K562 (cell line): Measurements from ENCODE around the gene DYRK1A. TPM values are rescaled to one million over a fixed set of nuclear protein-coding genes. Genes with fewer than 3 reads are reported as not detected.
A peak's percentile ranks its signal among the peaks of the same experiment; 100 is the strongest.
"Not testable (repeated sequence)": the region's sequence is repeated elsewhere in the genome, so short reads cannot be mapped to it uniquely, and the experiment has no call there.

Source experiments
- ATAC-seq: fragments of 200-7000 bp; cut with Tn5 transposase; 3 replicates; pipeline ENCODE4 v1.9.1; 2020; ENCODE audit warnings: moderate library complexity
- BruUV-seq: library from RNA; stranded (reverse); fragments of 400-500 nt; replicated peaks from 2 replicates; lab custom pipeline; 2021; lab: Mats Ljungman, UMichigan
- CTCF ChIA-PET: fragments of 300-600 bp; formaldehyde crosslinking; extraction: SDS; loops from one replicate; lab custom pipeline; 2021; ENCODE audit warnings: low intra/inter-chr PET ratio; lab: Yijun Ruan, JAX
- POLR2A ChIA-PET: fragments of 300-600, 350-650 bp; sonication (Branson Sonifier 250); formaldehyde crosslinking; extraction: SDS; loops from one replicate; lab custom pipeline; 2021; ENCODE audit warnings: antibody characterized with exemption, inconsistent platforms; lab: Yijun Ruan, JAX
- DNase-seq, 4 experiments: peaks; one replicate each; pipeline versions ENCODE4 v3.0.0 to v3.0.0-alpha.2; 2011 to 2018; ENCODE audit warnings: low spot score in 3 of 4, mixed read lengths in 3 of 4; ENCODE audit errors: extremely low read depth in 1 of 4
- FAIRE-seq: peaks from 2 replicates; lab custom pipeline; 2011; peaks lifted over from hg19 to GRCh38; lab: Jason Lieb, UNC
- H2AFZ ChIP-seq: 2 replicates; pipeline ENCODE4 v1.6.0; 2011; ENCODE audit warnings: low read depth, low read length, control low read depth, inconsistent platforms
- H3K27ac ChIP-seq: fragments of 200-600 bp; 3 replicates; pipeline ENCODE4 v1.8.0; 2011; ENCODE audit warnings: low read depth, mild to moderate bottlenecking, control low read depth, inconsistent platforms, low read length, moderate library complexity, mixed read lengths; ENCODE audit errors: extremely low read depth
- H3K27me3 ChIP-seq, 2 experiments: fragments of 300-600 bp in 1 of 2; 2 replicates in 1 of 2; 3 replicates in 1 of 2; pipeline versions ENCODE4 v1.6.0 to v1.8.0; 2011; ENCODE audit warnings: inconsistent platforms in 2 of 2, low read length in 2 of 2, mild to moderate bottlenecking in 1 of 2, mixed read lengths in 1 of 2, moderate library complexity in 1 of 2; ENCODE audit not compliant: control insufficient read depth in 2 of 2, insufficient read depth in 2 of 2
- H3K36me3 ChIP-seq: fragments of 300-600 bp; 3 replicates; pipeline ENCODE4 v1.8.0; 2011; ENCODE audit warnings: mild to moderate bottlenecking, low read length, inconsistent platforms; ENCODE audit not compliant: control insufficient read depth, insufficient read depth
- H3K4me1 ChIP-seq, 2 experiments: fragments of 200-600 bp in 1 of 2; replicated peaks in 1 of 2; 2 replicates in 1 of 2; 3 replicates in 1 of 2; pipeline versions ENCODE4 v1.5.1 to v1.8.0; 2011; ENCODE audit warnings: inconsistent platforms in 2 of 2, low read length in 2 of 2, mild to moderate bottlenecking in 1 of 2, mixed read lengths in 1 of 2, moderate library complexity in 1 of 2; ENCODE audit not compliant: control insufficient read depth in 2 of 2, insufficient read depth in 2 of 2
- H3K4me2 ChIP-seq: 2 replicates; pipeline ENCODE4 v1.6.1; 2011; ENCODE audit warnings: low read length, control low read depth, inconsistent platforms, mixed read lengths; ENCODE audit not compliant: insufficient read depth
- H3K4me3 ChIP-seq: fragments of 200-600 bp; sonication (generic), shearing (Covaris generic); 2 replicates; pipeline ENCODE4 v1.5.1; 2016; ENCODE audit warnings: control low read depth, inconsistent platforms
- H3K79me2 ChIP-seq: fragments of 200-600 bp; 3 replicates; pipeline ENCODE4 v1.8.0; 2011; ENCODE audit warnings: low read length, inconsistent platforms; ENCODE audit not compliant: control insufficient read depth, insufficient read depth
- H3K9ac ChIP-seq, 2 experiments: 2 replicates each; pipeline versions ENCODE4 v1.6.0 to v1.6.1; 2011; ENCODE audit warnings: low read depth in 2 of 2, low read length in 2 of 2, control low read depth in 1 of 2, inconsistent platforms in 1 of 2, mild to moderate bottlenecking in 1 of 2, mixed read lengths in 1 of 2; ENCODE audit not compliant: insufficient read depth in 1 of 2
- H3K9me1 ChIP-seq: one replicate; pipeline ENCODE4 v1.6.0; 2011; ENCODE audit warnings: inconsistent platforms, mild to moderate bottlenecking, low read length, moderate library complexity; ENCODE audit not compliant: control insufficient read depth, insufficient read depth
- H3K9me3 ChIP-seq: replicated peaks from 2 replicates; pipeline ENCODE4 v1.5.1; 2011; ENCODE audit warnings: low read depth, low read length, inconsistent platforms; ENCODE audit not compliant: control insufficient read depth, insufficient read depth
- H4K20me1 ChIP-seq: replicated peaks from 2 replicates; pipeline ENCODE4 v1.6.1; 2011; ENCODE audit warnings: low read length, inconsistent platforms, mixed read lengths; ENCODE audit not compliant: control insufficient read depth, insufficient read depth
- C11orf30 ChIP-seq: fragments of 450-650 bp; IDR thresholded peaks from 2 replicates; pipeline ENCODE4 v1.6.1; 2016; ENCODE audit warnings: low read depth, mild to moderate bottlenecking
- GATAD2A ChIP-seq: fragments of 450-650 bp; IDR thresholded peaks from 2 replicates; pipeline ENCODE4 v1.6.1; 2017
- GATAD2B ChIP-seq: fragments of 450-650 bp; IDR thresholded peaks from 2 replicates; pipeline ENCODE4 v1.6.1; 2017; ENCODE audit warnings: mild to moderate bottlenecking, borderline replicate concordance
- MAFF ChIP-seq: IDR thresholded peaks from 2 replicates; pipeline ENCODE4 v1.6.1; 2012; ENCODE audit warnings: low read length, improper control_type of control experiment
- MAFG ChIP-seq: fragments of 450-650 bp; conservative IDR thresholded peaks from 2 replicates; pipeline ENCODE4 v1.6.1; 2016; ENCODE audit warnings: missing genetic modification characterization, missing compliant biosample characterization
- RBM22 ChIP-seq: fragments of 200-400 bp; formaldehyde crosslinking; IDR thresholded peaks from 2 replicates; pipeline ENCODE4 v1.6.1; 2018; ENCODE audit warnings: low read length, low read depth; ENCODE audit not compliant: poor library complexity, severe bottlenecking
- ZNF316 ChIP-seq: fragments of 450-650 bp; IDR thresholded peaks from 2 replicates; pipeline ENCODE4 v1.6.1; 2016
- WGBS: fragments of 100-300 bp; shearing (Covaris generic); methylation state at CpG from one replicate; pipeline ENCODE4 v1.1.6; 2016; ENCODE audit warnings: low coverage, mixed read lengths; ENCODE audit not compliant: insufficient coverage; ENCODE audit errors: missing lambda C conversion rate; 5-methylcytosine and 5-hydroxymethylcytosine counted together
- in situ Hi-C: fragments of 300-500 bp; cut with MboI; formaldehyde crosslinking; loops from 4 replicates; pipeline ENCODE4 v1.15.0; 2018; ENCODE audit warnings: inconsistent platforms, mixed read lengths
- intact Hi-C: fragments of 100-400 bp; cut with micrococcal nuclease; formaldehyde crosslinking; loops from 2 replicates; pipeline ENCODE4 v1.14.2; 2022
- polyA plus RNA-seq, 8 experiments: library from polyadenylated mRNA; depleted of rRNA in 4 of 8; stranded (reverse) in 5 of 8; unstranded in 3 of 8; fragments of >200 nt; fragmentation: Nextera tagmentation in 2 of 8; fragmentation: Illumina TruSeq in 1 of 8; extraction: Ambion mirVana in 2 of 8; extraction: Trizol in 1 of 8; gene quantifications; 2 replicates each; pipeline versions ENCODE4 v1.2.1 to v1.2.3, GENCODE V29; 2011 to 2014; ENCODE audit warnings: inconsistent platforms in 1 of 8, missing spikeins in 1 of 8
- total RNA-seq, 7 experiments: library from RNA; depleted of rRNA in 6 of 7; stranded (reverse); fragments of >200 nt in 6 of 7; fragmentation: Illumina TruSeq in 2 of 7; extraction: Trizol in 2 of 7; gene quantifications; 2 replicates each; pipeline versions ENCODE4 v1.2.1 to v1.2.3, GENCODE V29; 2011 to 2021; ENCODE audit warnings: low replicate concordance in 1 of 7
- TF ChIP-seq, protein P1 (sequence below): sonication (generic); formaldehyde crosslinking; IDR thresholded peaks from 2 replicates; pipeline ENCODE4 v1.8.1; 2023; ENCODE audit warnings: mild to moderate bottlenecking, missing genetic modification reagents

Gene DYRK1A
- total and polyA plus RNA-seq, 9 of the 15 experiments (the other 6 are each of a cell fraction or from before 2014, with no cell fraction given): 3.7 to 64.8 (median 42.3) TPM

DNA sequence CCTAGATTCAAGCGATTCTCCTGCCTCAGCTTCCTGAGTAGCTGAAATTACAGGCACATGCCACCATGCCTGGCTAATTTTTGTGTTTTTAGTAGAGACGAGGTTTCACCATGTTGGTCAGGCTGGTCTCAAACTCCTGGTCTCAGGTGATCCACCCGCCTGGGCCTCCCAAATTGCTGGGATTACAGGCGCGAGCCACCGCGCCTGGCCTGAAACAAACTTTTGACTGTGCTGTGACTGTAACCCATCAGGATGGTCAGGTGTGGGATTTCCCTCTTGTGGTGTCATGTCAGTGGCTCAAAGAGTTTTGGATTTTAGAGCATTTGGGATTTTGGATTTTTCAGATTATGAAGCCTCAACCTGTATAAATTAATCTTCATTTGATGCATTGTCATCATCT is 38.4 kb upstream of the DYRK1A start:
- H2AFZ ChIP-seq, H3K36me3 ChIP-seq, H3K4me3 ChIP-seq, DNase-seq, H3K4me1 ChIP-seq, H3K9ac ChIP-seq, H3K4me2 ChIP-seq, H3K79me2 ChIP-seq, H3K9me1 ChIP-seq, H3K27ac ChIP-seq, intact Hi-C loops, in situ Hi-C loops, ATAC-seq, H3K9me3 ChIP-seq, H4K20me1 ChIP-seq, H3K27me3 ChIP-seq, BruUV-seq, CTCF ChIA-PET: not testable (repeated sequence)
- FAIRE-seq: peak; percentile 49
- WGBS: 86% methylated on average over 7 of the region's 7 CpGs
- POLR2A ChIA-PET: interaction anchor here (0.6 kb wide), 1 partner anchor 28 kb away, joined by 5 read pairs; no protein-coding TSS in a partner anchor
- TF ChIP-seq, protein P1, sequence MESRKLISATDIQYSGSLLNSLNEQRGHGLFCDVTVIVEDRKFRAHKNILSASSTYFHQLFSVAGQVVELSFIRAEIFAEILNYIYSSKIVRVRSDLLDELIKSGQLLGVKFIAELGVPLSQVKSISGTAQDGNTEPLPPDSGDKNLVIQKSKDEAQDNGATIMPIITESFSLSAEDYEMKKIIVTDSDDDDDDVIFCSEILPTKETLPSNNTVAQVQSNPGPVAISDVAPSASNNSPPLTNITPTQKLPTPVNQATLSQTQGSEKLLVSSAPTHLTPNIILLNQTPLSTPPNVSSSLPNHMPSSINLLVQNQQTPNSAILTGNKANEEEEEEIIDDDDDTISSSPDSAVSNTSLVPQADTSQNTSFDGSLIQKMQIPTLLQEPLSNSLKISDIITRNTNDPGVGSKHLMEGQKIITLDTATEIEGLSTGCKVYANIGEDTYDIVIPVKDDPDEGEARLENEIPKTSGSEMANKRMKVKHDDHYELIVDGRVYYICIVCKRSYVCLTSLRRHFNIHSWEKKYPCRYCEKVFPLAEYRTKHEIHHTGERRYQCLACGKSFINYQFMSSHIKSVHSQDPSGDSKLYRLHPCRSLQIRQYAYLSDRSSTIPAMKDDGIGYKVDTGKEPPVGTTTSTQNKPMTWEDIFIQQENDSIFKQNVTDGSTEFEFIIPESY (CRISPR knock-in tag): peak; percentile 66; the same call in 1 of the 2 replicates

DNA sequence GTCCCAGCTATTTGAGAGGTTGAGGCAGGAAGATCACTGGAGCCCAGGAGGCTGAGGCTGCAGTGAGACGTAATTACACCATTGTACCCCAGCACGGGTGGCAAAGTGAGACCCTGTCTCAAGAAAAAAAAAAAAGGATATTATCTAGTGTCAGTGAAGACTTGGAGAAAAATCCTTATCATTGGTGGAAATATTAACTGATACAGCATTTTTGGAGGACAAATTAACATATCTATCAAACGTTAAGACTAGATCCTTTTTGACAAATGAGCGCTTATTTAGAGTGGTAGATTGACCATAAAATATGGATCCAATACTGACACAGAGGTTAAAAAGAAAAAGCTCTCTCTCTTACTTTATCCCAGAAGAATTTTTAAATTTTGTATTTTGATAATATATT is 35.2 kb upstream of the DYRK1A start:
- no TSS peak for BruUV-seq

More for the DNA sequence above, 35.2 kb upstream of the DYRK1A start:
- in situ Hi-C loops (no loop called here), intact Hi-C loops (no loop called here)
- peaks cover 0 to 3% of the 10 kb centered on the region in 2 experiments; a peak in 2 of 5 replicates for H3K4me1 ChIP-seq
- no peaks in the 10 kb centered on the region for H3K36me3 ChIP-seq
- CTCF ChIA-PET: no interaction called here
- H2AFZ ChIP-seq: 0 out of 2 replicates have a peak overlapping the region, but pooled peaks have one; percentile 25
- 67% methylated on average over 4 of the region's 4 CpGs for WGBS
- no peaks in the 10 kb centered on the region for H3K9me3 ChIP-seq
- H3K27me3 ChIP-seq: no peaks in the 10 kb centered on the region
- H3K27ac ChIP-seq: no peak overlapping the region
- H3K4me2 ChIP-seq: no peak overlapping the region
- H3K79me2 ChIP-seq: no peaks in the 10 kb centered on the region
- POLR2A ChIA-PET: interaction anchor here (0.6 kb wide), 2 partner anchors 8 to 391 kb away, joined by 3 to 6 read pairs; no protein-coding TSS in a partner anchor
- DNase-seq: no peak
- H4K20me1 ChIP-seq: no peaks in the 10 kb centered on the region
- TF ChIP-seq GATAD2B: no peak
- TF ChIP-seq GATAD2A: no peak
- peak; percentile 89 for TF ChIP-seq ZNF316
- TF ChIP-seq MAFG (tag): peak; percentile 44
- TF ChIP-seq C11orf30: peak; percentile 71
- TF ChIP-seq RBM22: no peak
- TF ChIP-seq MAFF: 0 out of 2 replicates have a peak, but pooled peaks have one; percentile 16
- TF ChIP-seq, all 486 proteins: peak for 4
- Histone ChIP-seq H3K9me1 (no peaks in the 10 kb centered on the region), H3K9ac (no peak overlapping the region), H3K4me3 (no peak overlapping the region)
- FAIRE-seq: no peak
- ATAC-seq: no peak
